NCI-H2029 treated with DMSO at 0.1 percent for 48 hours (cell line): ENCODE measurements around the gene VPS13A.
"Not testable (repeated sequence)": the region's sequence is repeated elsewhere in the genome, so short reads cannot be mapped to it uniquely, and the experiment has no call there.

Experiments
- DNase-seq: peaks from one replicate; lab custom pipeline; 2025; lab: John Stamatoyannopoulos, UW

VPS13A gene

GRCh38 chr9:77188242-77188641, 10.9 kb downstream of the VPS13A start:
- no peak for DNase-seq

GRCh38 chr9:77194423-77194822, 17.1 kb downstream of the VPS13A start:
- no peak for DNase-seq

GRCh38 chr9:77210116-77210515, 32.8 kb downstream of the VPS13A start:
- no peak for DNase-seq

- no peak for DNase-seq
Measured at GRCh38 chr9:77211561-77211960, 34.2 kb downstream of the VPS13A start.

GRCh38 chr9:77212801-77213200, 35.5 kb downstream of the VPS13A start:
- no peak for DNase-seq

GRCh38 chr9:77215874-77216273, 38.5 kb downstream of the VPS13A start:
- DNase-seq = no peak

- DNase-seq = no peak
Measured at GRCh38 chr9:77218612-77219011, 41.3 kb downstream of the VPS13A start.

- no peak for DNase-seq
Measured at GRCh38 chr9:77221431-77221830, 44.1 kb downstream of the VPS13A start.

GRCh38 chr9:77224746-77225312, 47.5 kb downstream of the VPS13A start:
- DNase-seq = no peak

GRCh38 chr9:77236693-77237092, 59.4 kb downstream of the VPS13A start:
- DNase-seq = no peak

GRCh38 chr9:77237896-77238295, 60.6 kb downstream of the VPS13A start:
- DNase-seq = no peak

GRCh38 chr9:77251050-77251449, 73.7 kb downstream of the VPS13A start:
- no peak for DNase-seq

GRCh38 chr9:77257275-77257674, 79.9 kb downstream of the VPS13A start:
- DNase-seq = no peak

- DNase-seq = no peak
Measured at GRCh38 chr9:77261605-77262004, 84.3 kb downstream of the VPS13A start.

GRCh38 chr9:77267762-77268161, 90.4 kb downstream of the VPS13A start:
- not testable (repeated sequence) for DNase-seq

- no peak for DNase-seq
Measured at GRCh38 chr9:77271023-77271690, 93.8 kb downstream of the VPS13A start.

- DNase-seq = no peak
Measured at GRCh38 chr9:77276799-77277198, 99.5 kb downstream of the VPS13A start.

- no peak for DNase-seq
Measured at GRCh38 chr9:77277719-77278118, 100.4 kb downstream of the VPS13A start.

GRCh38 chr9:77283991-77284390, 106.7 kb downstream of the VPS13A start:
- no peak for DNase-seq

- no peak for DNase-seq
Measured at GRCh38 chr9:77284616-77285015, 107.3 kb downstream of the VPS13A start.

- DNase-seq = no peak
Measured at GRCh38 chr9:77290373-77290772, 113.0 kb downstream of the VPS13A start.

GRCh38 chr9:77291714-77292113, 114.4 kb downstream of the VPS13A start:
- DNase-seq = no peak

GRCh38 chr9:77293949-77294348, 116.6 kb downstream of the VPS13A start:
- DNase-seq = no peak

GRCh38 chr9:77304543-77304942, 127.2 kb downstream of the VPS13A start:
- DNase-seq = no peak
